ENCODE data around the gene TRMT1.

Gene TRMT1

DNA sequence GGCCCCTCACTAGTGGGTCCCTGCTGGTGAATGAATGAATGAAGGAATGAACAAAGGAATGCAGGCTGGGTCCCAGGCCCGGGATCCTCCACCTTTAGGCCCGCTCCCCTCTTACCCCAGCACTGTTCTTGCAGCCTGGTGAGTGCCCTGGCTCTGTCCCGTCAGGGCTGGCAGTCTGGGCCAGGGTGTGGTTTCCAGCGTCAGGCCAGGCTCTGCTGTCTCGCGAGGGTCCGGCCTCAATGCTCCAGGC, 14.2 kb downstream of the TRMT1 start:
- no peak for DNase-seq (ENCODE audit: low spot score)

DNA sequence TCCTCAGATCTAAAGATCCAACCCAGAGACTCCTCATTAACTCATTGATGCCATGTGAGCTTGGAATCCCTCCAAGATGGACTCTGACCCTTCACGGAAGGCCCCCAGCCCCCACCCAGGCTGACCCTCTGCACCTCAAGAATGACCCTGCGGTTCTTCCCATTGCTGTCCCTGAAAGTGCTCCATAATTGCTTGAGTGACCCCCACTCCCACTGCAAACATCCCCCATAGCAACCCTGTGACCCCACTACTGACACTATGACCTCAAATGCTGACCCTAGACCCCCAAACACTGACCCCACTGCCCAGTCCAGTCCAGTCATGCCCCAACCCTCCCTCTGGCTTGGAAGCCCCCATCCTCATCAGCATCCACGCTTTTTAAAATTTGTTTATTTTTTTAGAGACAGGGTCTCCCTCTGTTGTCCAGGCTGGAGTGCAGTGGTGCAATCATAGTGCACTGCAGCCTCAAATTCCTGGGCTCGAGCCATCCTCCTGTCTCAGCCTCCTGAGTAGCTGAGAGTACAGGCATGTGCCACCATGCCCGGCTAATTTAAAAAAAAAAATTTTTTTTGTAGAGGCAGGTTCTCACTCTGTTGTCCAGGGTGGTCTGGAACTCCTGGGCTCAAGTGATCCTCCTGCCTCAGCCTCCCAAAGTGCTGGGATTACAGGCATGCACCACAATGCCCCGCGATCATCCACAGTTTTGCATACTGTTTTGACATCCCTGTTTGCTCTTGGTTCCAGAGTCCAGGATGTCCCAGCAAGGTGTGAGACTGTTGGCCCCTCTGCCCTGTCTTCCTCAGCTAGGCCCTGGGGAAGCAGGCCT, 14.7 kb downstream of the TRMT1 start:
- DNase-seq (ENCODE audit: low spot score): no peak

DNA sequence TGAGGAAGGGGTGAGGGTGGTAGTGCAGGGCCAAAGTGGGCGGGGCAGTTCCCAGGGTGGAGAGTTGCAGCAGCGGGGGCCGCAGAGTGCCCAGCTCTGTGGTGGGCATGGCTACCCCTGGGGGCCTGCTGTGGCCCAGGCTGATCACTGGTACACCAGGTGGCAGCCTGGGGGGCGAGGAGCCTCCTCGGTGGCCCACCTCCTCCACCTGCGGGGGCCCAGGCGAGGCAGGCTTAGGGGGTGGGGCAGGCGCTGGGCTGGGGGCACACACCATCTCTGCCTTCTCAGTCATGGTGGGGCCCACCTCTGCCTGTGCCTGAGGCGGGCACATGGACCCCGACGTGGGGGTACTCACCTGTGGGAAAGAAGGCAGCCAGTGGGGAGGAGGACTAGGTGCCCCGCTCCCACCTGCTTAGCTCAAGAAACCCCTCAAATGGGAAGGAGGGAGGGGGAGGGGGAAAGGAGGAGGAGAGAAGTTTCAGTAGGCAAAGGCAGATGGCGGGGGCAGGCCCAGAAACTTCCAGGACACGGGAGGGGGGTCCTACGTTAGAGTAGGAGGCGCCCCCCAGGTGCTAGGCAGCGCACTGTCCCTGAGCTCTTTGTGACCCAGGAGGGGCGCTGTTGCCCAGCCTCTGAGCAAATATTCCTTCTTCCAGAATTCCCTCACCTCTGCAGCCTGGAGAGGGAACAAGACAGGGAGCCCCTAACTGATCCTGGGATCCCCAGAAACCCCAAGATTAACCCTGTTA, 15.5 kb downstream of the TRMT1 start:
- DNase-seq (ENCODE audit: low spot score): no peak

DNA sequence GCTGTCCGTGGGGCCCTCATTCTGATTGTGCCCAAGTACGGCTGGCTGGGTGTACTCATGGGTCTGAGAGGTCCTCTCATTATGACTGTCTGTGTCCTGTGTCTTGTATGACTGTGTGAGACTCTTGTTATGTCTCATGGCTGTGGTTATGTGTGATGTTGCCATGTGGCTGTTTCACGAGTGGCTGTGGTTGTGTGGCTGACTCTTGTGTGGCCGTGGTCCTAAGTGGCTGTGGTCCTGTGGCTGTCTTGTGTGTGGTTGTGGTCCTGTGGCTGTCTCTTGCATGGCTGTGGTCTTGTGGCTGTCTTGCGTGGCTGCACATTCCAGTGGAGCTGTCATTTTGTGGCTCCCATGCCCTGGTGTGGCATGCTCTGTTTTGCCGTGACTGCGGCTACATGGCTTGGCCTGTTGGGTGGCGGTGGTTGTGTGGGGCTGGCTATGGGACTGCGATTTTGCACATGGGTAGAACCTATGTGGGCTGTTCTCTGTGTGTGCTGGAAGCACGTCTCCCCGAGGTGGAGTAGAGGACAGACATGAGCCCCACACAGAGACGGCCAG, 16.4 kb downstream of the TRMT1 start:
- peak; percentile 47 for DNase-seq (ENCODE audit: low spot score)

DNA sequence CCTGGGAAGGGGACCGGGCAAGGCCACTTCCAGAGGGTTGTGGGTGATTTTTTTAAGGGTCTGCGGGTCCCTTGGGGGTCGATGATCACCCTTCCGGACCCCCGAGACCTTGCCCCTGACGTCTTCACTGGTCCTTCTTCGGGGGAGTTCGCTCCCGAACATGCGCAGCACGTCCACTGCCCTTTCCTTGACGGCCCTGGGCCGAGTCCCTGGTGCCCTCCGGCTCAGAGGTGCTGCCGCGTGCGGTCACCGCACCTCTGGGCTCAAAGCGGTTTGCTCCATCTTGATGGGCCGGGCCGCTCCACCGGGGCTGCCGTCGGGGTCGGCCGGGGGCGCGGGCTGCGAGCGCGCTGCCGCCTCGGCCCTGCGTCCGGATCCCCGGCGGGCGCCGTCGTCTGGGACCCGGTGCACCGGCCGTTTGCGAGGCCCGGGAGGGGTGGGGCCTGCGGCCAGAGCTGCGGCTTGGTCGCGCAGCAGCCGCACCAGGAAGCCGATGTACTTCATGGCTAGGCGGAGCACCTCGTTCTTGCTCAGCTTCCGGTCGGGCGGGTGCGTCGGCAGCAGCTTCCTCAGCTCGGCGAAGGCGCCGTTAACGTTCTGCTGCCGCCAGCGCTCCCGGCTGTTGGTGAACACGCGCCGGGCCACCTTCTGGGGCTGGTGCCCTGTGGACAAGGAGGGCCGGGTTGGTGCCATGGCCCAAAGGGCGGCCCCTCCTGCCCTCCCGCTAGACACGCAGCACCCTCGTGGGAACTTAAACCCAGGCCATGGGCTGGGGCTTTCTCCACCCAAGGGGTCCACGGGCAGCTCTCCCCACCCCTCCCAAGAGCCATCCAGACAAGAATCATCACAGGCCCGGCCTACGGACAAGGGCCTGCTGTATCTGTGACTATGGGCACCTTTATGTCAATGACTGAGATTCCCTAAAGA, 17.2 kb downstream of the TRMT1 start:
- peak; percentile 31 for DNase-seq (ENCODE audit: low spot score)

DNA sequence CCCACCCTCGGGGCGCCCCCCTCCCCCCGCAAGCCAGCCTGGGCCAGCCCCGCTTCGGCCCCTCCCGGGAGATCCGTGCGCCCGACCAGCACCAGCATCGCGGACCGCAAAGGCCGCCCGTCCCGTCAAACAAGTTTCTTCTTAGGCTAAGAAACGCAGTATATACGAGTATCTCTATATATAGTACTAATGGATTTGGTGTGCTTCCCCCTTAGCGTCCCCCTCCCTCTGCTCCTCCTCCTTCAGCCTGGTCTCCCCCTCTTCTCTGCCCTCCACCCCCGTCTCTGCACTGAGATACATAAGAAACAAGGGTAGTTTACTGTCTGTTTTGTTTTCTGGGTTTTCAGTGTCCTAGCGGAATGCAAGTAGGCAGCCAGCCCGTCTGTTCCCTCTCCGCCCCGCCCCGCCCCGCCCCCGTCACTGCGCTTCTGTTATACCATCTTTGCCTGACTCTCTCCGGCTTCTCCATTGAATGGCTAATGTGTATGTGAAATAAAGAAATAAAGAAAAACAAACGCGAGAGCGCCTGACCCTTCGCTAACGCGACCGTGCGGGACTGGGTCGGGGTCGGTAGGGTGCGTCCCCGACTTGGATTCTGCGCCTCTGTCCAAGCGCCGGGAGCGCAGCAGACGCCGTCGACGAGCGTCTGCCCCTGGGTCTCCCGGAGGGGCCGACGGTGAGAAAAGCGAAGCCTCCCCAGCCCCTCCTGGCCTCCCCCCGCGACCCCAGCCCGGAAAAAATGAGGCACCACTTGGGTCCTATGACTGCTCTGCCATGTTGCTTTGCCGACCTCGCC, 18.1 kb downstream of the TRMT1 start:
- DNase-seq (ENCODE audit: low spot score): no peak

DNA sequence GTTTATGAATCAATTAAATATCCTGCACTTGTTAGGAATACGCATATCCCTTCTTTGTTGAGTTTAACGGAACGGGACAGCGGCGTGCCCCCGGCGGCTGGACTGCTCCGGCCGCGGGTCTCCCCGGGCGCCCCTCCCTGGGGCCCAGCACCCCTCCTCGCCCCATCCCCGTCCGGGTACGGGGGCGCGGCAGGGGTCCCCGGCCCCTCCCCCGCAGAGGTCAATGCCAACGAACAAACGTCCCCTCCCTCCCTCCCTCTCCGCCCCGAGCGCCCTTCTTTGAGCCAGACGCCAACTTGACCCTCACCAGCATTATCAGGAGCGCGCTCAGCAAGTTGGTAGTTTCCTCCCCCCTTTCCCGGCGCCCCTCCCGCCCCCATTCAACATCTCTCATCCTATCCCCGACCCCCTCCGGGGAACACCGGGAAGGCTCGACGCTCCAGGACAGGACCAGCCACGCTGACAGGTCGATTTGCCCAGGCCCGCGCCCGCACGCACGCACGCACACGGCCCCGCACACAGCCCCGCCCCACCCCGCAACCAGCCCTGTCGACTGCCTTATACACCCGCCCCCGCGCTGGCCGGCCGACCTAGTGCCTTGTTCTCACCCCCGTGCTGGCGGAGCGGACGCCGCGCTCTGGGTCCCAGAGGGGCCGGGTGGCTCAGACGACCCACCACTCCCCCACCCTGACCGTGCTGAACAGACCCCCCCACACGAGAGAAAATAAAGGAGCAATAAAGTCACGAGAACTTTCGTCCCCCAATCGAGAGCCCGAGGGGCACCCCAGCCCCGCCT, 18.9 kb downstream of the TRMT1 start:
- no peak for DNase-seq (ENCODE audit: low spot score)

DNA sequence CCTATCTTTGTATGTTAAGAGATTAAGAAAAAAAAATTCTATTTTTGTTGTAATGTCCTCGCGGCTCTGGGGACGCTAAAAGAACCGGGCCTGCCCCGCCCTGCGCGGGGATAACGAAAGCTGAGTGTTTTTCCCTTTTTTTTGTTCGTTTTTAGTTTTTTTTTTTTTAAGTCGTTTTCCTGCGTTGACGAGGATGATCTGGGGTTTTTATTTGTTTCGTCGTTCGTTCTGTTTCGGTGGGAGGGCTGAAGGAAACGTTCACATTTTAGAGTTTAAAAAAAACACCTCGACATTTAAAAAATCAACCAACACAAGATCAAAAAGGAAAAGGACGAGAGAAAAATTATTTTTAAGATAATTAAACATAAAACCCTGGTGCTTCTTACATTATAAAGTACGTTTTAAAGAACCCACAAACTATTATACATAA, 19.5 kb downstream of the TRMT1 start:
- DNase-seq (ENCODE audit: low spot score): no peak

DNA sequence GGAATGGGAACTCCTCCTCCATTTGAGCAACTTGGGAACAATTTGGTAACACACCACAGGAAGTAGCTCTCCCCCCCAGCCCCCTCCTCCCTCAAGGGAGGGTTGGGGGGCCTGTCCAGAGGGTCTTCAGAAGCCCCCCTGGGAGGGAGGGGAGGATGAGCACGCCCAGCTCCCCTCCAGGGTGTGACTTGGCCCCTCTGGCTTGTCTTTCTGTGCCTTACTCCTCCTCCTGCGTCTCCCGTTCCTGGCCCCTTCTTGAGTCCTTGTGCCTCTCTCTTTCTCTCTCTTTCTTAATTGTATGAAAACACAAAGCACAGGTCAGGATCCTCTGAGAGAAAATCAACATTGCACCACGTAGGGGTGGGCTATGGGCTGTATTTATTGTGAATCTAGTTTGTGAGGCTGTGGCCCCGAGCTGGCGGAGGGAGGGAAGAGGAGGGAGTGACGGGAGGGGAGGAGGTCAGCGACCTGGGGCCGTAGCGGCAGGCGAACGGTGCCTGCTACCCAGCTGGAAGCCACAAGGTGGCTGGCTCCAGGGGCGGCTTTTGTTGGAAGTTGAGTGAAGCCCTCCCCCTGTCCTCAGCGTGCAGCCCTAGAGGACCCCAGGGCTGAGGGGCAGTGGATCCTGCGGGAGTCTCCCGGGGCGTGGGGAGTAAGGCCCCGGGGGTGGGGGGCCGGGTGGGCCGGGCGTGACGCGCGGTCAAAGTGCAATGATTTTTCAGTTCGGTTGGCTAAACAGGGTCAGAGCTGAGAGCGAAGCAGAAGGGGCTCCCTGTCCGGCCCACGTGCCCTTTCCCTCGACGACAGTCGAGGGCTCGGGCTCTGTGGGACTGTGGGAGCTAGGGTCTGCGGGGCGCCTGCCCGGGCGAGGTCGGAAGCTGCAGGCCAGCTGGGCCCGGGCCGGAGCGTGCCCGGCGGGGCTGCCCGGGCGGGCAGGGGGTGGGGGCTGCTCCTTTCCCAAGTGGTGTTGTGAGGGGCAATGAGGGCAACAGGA, 20.3 kb downstream of the TRMT1 start:
- peak; percentile 17 for DNase-seq (ENCODE audit: low spot score)

DNA sequence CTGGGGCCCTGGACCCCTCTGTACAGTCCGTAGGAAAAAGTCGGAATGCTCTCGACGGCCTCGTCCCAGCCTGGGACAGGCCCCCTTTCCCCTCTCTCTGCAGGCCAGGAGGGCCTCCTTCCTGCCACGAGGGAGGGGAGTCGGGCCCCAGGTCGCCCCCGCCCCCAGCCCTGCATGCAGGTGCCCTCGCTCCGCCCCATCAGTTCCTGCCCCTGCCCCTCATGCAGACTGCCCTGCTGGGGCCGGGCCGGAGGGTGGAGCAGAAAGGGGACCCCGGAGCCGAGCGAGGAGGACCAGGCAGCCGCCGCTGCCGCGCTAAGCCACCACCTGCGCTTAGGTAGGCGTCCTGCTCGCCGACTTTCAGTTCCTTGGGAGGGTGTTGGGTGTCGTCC, 21.2 kb downstream of the TRMT1 start:
- DNase-seq (ENCODE audit: low spot score): no peak

DNA sequence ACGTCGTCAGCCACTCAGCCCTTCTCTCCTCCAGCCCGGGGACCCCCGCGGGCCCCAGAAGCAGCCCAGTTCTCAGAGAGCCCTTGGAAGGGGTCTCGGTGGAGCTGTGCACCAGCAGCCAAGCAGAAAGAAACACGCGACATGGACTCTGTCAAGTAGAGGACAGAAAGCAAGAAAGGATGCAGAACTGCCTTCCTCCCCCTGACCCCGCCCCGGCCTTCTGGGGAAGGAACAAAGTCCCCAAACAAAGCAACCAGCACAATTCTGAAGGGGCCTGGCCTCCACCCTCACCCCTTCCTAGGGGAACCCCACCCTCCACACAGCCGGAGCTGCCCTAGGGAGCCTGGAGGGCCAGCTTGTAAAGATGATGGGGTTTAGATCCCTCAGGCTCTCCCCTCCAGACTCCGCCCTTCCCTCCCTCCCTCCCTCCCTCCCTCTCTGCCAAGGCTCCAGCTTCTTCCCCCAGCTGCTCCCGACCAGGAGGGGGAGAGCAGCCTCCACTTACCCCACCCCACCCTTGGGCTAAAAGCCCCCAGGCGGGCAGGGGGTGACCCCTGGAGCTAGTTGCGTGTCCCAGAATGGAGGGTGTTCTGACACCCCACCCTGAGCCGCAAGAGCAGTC, 21.7 kb downstream of the TRMT1 start:
- DNase-seq (ENCODE audit: low spot score): no peak

DNA sequence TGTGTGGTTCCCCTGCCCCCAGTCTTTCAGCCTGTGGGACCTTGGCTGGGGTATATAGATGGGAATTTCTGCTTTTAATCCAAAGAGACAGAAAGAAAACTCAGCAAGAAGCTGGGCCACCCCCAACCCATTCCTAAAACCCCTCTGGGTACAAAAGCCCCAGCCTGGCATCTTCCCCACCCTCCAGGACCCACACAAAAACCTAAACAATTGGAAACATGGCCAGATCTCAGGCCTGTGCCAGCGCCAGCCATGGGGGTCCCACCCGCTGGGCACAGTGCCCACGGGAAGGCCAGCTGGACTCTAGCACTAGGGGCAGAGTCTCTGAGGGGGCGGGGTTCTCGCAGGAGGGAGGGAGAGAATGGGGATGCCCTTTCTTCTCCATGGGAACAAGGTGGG, 22.4 kb downstream of the TRMT1 start:
- DNase-seq (ENCODE audit: low spot score): no peak

DNA sequence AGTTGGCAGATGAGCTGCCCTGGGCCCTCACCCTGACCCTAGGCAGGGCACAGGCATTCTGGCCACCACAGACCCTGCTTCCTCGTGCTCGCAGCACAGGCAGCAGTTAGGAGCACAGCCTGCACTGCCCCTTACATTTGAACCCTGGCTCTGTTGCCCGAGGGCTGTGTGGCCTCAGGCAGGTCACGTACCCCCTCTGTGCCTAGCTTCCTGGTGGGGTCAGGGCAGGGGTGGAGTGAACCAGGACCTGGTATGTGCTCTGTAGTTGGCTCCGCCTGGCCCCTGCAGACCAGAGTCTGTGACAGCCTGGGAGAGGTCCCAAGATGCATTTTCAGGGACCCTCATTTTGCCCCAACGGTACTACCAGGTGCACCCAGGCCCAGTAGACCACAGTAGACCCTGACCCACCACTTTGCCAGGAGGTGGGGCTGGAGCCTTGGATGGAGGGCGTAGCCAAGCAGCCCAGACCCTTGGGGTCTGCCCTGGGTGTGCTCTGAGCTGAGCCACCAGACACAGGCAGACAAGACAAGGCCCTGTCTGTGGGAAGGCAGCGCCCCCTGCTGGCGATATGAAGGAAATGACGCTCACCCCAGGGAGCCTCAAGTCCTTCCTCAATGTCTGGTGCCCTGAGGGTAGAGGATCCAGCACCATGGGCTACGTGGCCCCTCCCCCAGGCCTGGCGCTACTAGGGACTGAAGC, 23.0 kb downstream of the TRMT1 start:
- DNase-seq (ENCODE audit: low spot score): peak; percentile 80

DNA sequence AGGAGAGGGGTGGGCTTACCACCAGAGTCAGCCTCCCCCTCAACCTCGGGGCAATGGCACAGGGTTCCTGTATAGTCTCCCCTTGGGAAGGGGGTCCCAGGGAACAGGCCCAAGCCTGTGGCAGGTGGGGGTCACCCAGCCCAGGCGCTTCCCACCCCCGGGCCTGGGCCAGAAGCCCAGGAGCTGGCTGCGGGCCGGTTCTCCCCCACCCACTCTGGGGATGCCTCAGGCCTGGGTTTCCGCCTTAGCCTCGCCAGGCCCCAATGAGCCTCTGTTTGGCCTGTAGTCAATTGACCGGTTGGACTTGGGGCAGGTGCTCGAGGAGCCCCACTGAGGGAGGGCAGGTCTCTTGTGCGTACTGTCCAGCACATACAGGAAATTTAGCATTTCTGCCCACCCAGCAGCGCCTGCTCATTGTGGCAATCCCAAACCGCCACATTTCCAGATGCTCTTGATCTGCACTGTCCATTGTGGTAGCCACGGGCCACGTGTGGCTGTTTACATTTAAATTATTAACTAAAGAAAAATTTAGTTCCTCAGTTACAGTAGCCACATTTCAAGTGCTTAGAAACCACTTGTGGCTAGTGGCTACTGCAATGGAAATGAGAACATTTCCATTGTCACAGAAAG, 23.8 kb downstream of the TRMT1 start:
- DNase-seq (ENCODE audit: low spot score): peak; percentile 56

DNA sequence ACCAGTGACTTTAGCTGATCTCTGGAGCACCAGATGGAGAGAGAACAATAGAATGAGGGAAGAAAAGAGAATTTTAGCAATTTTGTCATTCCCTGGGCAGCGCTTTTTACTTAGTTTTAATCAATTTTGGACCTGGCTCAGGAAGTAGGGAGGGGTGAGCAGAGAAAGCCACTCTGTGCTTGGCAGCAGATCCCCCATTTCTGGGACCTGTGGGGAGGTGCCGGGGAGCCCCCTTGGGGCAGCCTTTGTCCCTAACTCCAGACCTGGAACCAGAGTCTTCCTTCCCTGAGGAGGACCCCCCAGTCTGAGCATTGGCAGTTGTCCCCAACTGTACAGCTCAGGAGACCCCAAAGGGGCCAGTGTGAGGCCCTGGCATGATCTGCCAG, 24.4 kb downstream of the TRMT1 start:
- no peak for DNase-seq (ENCODE audit: low spot score)

DNA sequence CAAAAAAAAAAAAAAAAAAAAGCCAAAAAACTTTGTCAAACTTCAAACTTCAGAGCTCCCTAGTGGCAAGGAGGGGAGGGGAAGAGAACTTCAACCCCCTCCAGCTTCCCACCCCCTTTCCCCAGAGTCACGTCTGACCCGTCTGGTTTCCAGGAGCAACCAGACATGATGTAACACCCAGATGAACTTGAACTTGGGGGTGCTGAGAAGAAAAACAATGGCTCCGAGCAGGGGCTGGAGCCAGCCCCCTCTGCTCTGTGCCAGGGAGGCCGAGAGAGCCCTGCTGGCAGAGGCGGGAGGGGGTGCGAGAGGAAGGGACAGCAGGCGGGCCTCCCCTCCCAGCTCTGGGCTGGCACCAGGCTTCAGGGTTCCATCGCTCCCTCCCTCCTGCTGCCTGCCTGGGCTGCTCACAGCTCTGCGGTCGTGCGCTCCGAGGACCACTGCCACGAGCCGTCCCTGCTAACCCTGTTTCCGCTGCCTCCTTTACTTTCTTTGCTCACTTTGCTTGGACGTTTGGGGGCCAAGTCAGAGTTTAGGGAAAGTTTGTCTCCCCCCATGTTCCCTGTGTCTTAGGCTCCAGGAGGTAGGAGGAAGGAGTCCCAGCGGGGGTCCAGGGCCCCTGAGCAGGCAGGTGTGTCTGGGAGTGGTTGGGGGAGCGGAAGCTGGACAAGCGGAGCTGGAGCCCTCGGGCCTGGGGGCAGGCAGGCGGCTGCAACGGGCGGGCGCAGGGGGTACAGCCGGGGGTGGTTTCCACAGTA, 25.0 kb downstream of the TRMT1 start:
- DNase-seq (ENCODE audit: low spot score): peak; percentile 71

Data from kidney tubule cell (primary cell).